ENCODE data around the gene KLHL2.
A peak's percentile ranks its signal among the peaks of the same experiment; 100 is the strongest.

The KLHL2 gene

DNA sequence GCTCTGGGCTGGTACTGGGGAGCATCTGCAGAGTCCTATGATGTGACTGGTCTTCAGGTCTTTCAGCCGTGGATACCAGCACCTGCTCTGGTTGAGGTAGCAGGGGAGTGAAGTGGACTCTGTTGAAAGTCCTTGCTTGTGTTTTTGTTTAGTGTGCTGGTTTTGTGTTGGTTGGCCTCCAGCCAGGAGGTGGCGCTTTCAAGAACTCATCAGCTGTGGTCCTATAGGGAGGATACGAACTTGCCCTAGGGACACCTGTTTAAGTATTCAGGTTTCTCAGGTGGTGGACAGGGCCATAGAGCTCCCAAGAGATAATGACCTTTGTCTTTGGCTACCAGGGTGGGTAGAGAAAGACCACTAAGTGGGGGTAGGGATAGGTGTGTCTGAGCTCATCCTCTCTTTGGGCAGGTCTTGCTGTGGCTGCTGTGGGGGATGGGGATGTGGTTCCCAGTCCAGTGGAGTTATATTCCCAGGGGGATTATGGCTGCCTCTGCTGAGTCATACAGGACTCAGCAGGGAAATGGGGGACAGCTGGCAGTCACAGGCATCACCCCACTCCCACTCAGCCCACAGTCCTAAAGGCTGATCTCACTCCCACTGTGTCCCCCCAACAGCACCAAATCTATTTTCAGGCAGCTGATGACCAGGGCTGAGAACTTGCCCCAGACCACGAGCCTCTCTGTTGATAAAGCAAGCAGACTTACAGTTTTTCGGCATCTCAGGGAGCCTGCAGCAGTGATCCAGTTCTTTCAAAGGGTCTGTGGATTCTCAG lies 144.2 kb downstream of the KLHL2 start:
- TF ChIP-seq, protein P1, sequence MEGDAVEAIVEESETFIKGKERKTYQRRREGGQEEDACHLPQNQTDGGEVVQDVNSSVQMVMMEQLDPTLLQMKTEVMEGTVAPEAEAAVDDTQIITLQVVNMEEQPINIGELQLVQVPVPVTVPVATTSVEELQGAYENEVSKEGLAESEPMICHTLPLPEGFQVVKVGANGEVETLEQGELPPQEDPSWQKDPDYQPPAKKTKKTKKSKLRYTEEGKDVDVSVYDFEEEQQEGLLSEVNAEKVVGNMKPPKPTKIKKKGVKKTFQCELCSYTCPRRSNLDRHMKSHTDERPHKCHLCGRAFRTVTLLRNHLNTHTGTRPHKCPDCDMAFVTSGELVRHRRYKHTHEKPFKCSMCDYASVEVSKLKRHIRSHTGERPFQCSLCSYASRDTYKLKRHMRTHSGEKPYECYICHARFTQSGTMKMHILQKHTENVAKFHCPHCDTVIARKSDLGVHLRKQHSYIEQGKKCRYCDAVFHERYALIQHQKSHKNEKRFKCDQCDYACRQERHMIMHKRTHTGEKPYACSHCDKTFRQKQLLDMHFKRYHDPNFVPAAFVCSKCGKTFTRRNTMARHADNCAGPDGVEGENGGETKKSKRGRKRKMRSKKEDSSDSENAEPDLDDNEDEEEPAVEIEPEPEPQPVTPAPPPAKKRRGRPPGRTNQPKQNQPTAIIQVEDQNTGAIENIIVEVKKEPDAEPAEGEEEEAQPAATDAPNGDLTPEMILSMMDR (conservative IDR thresholded peaks at IDR 0.05; ENCODE audit: low read length) = no peak
- no peak for DNase-seq (ENCODE audit: low read depth)
- no peak overlapping the region for H3K4me3 ChIP-seq (ENCODE audit: low read length)

DNA sequence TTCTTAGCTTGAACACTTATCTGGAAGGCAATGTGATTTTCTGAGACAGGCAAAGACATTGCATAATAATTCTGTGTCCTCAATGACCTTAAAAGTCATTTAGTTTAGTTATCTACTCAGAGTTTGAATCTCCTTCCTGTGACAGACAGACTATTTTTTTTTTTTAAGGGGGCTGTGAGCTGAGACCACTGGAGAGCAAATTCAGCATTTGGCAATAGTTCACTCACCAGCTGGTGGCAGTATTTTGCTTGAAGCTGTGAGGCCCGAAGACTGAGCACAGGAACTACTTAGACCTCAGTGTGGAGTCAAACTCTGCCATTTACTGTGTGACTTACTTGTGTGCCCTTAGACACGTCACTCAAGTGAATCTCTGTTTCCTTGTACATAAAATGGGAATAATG lies 148.5 kb downstream of the KLHL2 start:
- TF ChIP-seq, protein P1 (conservative IDR thresholded peaks at IDR 0.05; ENCODE audit: low read length) = peak; percentile 55
- no peak overlapping the region for H3K4me3 ChIP-seq (ENCODE audit: low read length)
- DNase-seq (ENCODE audit: low read depth) = peak; percentile 43

DNA sequence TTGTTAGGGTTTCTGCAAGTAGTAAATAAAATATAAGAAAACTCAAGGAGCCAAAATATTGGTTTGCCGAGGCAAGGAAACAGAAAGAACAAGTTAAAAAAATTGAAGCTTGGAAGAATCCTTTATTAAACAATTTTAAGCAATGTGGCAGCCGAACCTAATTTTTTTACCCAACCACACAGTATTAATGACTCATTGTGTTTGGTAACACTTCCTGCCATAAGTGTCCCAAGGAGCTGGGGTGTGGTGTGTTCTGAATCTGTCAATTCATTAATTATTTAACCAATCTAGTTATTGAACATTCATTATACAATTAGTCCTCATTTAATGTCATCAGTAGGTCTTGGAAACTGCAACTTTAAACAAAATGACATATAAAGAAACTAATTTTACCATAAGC lies 152.1 kb downstream of the KLHL2 start:
- peak; percentile 78 for DNase-seq (ENCODE audit: low read depth)
- no peak overlapping the region for H3K4me3 ChIP-seq (ENCODE audit: low read length)
- TF ChIP-seq, protein P1 (conservative IDR thresholded peaks at IDR 0.05; ENCODE audit: low read length) = no peak

DNA sequence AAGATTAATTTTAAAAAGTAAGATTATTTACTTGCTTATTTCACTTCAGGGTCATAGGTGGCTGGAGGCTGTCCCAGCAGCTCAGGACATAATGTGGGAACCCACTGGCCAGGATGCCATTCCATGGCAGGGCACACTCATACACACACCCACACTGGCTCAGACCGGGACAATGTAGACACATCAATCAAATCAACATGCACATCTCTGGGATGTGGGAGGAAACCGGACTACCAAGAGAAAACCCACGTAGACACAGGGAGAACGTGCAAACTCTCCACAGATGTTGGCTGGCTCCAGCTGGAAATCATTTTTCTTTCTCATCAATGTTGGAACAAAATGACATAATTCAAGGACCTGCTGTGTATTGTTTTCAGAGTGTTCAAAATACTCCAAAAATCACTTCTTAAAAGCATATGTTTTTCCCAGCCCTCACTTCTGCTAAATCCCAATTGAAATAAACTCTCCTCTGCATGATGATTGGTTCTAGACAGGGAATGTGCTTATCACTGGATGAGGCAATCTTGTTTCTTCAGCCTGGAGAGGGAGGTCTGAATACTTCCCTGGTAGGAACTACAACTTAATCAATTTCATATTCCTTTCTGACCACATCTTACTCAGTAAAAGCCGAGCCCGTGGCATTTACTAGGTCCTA lies 152.8 kb downstream of the KLHL2 start:
- peak; percentile 82 for DNase-seq (ENCODE audit: low read depth)
- TF ChIP-seq, protein P1 (conservative IDR thresholded peaks at IDR 0.05; ENCODE audit: low read length) = no peak
- no peak overlapping the region; the same call in 1 of the 2 replicates for H3K4me3 ChIP-seq (ENCODE audit: low read length)

DNA sequence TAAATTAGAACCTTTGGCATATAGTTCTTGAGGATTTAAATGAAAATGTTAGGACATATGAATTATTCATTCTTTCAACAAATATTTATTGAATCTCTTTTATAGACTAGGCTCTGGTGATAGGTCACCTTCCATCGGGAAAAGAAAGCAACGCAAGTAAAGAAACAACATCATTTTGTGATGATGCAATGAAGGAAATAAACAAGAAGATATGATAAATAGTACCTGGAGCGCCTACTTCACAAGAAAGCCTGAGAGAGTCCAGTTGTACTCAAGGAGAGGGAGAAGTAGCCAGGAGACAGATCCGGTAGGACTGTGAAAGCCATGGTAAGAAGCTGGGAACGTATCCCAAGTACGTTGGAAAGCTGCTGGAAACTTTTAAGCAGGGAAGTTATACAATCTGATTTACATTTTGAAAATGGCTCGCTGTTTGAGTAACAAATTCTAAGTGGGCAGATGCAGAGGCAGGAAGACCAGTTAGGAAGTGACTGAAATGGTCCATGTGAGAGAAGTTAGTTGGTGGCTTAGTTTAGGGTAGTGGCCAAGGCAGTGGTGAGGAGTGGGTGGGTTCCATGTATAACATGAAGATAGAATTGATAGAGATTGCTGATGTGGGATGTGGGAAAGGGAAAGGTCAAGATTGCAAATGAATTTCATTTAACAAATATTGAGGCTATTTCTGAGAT lies 153.8 kb downstream of the KLHL2 start:
- no peak overlapping the region for H3K4me3 ChIP-seq (ENCODE audit: low read length)
- TF ChIP-seq, protein P1 (conservative IDR thresholded peaks at IDR 0.05; ENCODE audit: low read length) = no peak
- no peak for DNase-seq (ENCODE audit: low read depth)

DNA sequence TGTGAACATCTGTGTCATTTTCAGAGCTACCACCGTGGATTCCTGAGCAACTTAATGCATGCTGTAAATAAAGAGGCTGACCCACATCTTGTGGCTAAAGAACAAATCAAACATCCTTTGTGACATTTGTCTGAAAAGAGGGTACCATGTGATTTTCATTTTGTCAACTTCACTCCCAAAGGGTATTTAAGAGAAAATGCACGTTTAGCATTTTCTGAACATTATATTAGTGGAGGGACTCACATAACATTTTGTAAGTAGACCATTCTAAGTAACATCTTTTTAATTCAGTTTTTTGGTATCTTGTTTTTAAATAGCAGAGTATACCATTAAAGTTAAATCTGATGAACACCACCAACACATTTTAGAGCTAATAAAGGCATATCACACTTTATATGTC lies 154.4 kb downstream of the KLHL2 start:
- TF ChIP-seq, protein P1 (conservative IDR thresholded peaks at IDR 0.05; ENCODE audit: low read length) = no peak
- H3K4me3 ChIP-seq (ENCODE audit: low read length) = no peak overlapping the region

More for the DNA sequence above, 154.4 kb downstream of the KLHL2 start:
- DNase-seq (ENCODE audit: low read depth) = no peak
